Spinal cord (tissue), 10 donors: Measurements from ENCODE around the gene ADAT3. TPM values are rescaled to one million over a fixed set of nuclear protein-coding genes. Genes with fewer than 3 reads are reported as not detected.

Experiments
- DNase-seq, 6 donors: peaks; one replicate each; pipeline versions ENCODE4 v3.0.0 to v3.0.0-alpha.2; 2013 to 2015; ENCODE audit warnings: low spot score in 6 of 6, low read depth in 4 of 6
- H3K27ac ChIP-seq: one replicate; pipeline ENCODE4 v1.5.1; 2013; ENCODE audit warnings: low read depth, low read length, control low read depth
- H3K27me3 ChIP-seq: one replicate; pipeline ENCODE4 v1.6.1; 2013; ENCODE audit warnings: low read length; ENCODE audit not compliant: control insufficient read depth, insufficient read depth
- H3K36me3 ChIP-seq: one replicate; pipeline ENCODE4 v1.6.1; 2013; ENCODE audit warnings: low read length; ENCODE audit not compliant: control insufficient read depth, insufficient read depth
- H3K4me1 ChIP-seq: one replicate; pipeline ENCODE4 v1.6.1; 2013; ENCODE audit warnings: low read length; ENCODE audit not compliant: control insufficient read depth, insufficient read depth
- H3K4me3 ChIP-seq: one replicate; pipeline ENCODE4 v1.5.1; 2013; ENCODE audit warnings: low read depth, low read length, control low read depth
- H3K9me3 ChIP-seq: one replicate; pipeline ENCODE4 v1.6.1; 2013; ENCODE audit warnings: low read length; ENCODE audit not compliant: control insufficient read depth, insufficient read depth
- WGBS: methylation state at CpG from one replicate; pipeline ENCODE4 v1.1.5; 2013; ENCODE audit warnings: missing lambda C conversion rate; ENCODE audit not compliant: insufficient coverage; 5-methylcytosine and 5-hydroxymethylcytosine counted together
- polyA plus RNA-seq, 2 donors: library from polyadenylated mRNA; unstranded; fragments of 120-200 nt; gene quantifications; one replicate each; pipeline ENCODE4 v1.2.1, GENCODE V29; 2013; ENCODE audit not compliant: insufficient read length in 2 of 2
- total RNA-seq, 2 donors: library from RNA; depleted of rRNA in 1 of 2; stranded (reverse); fragments of 120-200 nt in 1 of 2; fragments of >200 nt in 1 of 2; gene quantifications; one replicate each; pipeline versions ENCODE4 v1.2.3 to v1.2.4, GENCODE V29; 2013 to 2014
- donor health status: healthy.

The ADAT3 gene
- total and polyA plus RNA-seq, 4 donors, result 1.5 to 7.9 (median 4.4) TPM

- H3K27ac ChIP-seq, result no peak overlapping the region
- DNase-seq, result no peak
- no peaks in the 10 kb centered on the region for H3K27me3 ChIP-seq
- WGBS, result 81% methylated on average over 11 of the region's 13 CpGs
- H3K4me1 ChIP-seq, result peaks cover 43% of the 10 kb centered on the region
- H3K9me3 ChIP-seq, result no peaks in the 10 kb centered on the region
- no peak overlapping the region for H3K4me3 ChIP-seq
- peaks cover 78% of the 10 kb centered on the region for H3K36me3 ChIP-seq
These were observed 5.9 kb downstream of the ADAT3 start for GRCh38 chr19:1911098-1911497.

- no peak for DNase-seq
- Histone ChIP-seq H3K36me3 (peaks cover 79% of the 10 kb centered on the region), H3K4me1 (peaks cover 34% of the 10 kb centered on the region), H3K9me3 (no peaks in the 10 kb centered on the region), H3K4me3 (no peak overlapping the region), H3K27ac (no peak overlapping the region), H3K27me3 (no peaks in the 10 kb centered on the region)
- 95% methylated on average over 37 of the region's 37 CpGs for WGBS
These were observed 6.8 kb downstream of the ADAT3 start for GRCh38 chr19:1911995-1912394.

GRCh38 chr19:1912760-1913505, 7.7 kb downstream of the ADAT3 start:
- 97% methylated on average over 77 of the region's 77 CpGs for WGBS
- Histone ChIP-seq H3K27ac (no peak overlapping the region), H3K4me3 (no peak overlapping the region), H3K9me3 (no peaks in the 10 kb centered on the region), H3K27me3 (no peaks in the 10 kb centered on the region), H3K4me1 (peaks cover 24% of the 10 kb centered on the region), H3K36me3 (peaks cover 79% of the 10 kb centered on the region)
- DNase-seq, result no peak

GRCh38 chr19:1913781-1914577, 8.8 kb downstream of the ADAT3 start:
- H3K4me3 ChIP-seq, result no peak overlapping the region

GRCh38 chr19:1914826-1915341, 9.7 kb downstream of the ADAT3 start:
- 96% methylated on average over 23 of the region's 23 CpGs for WGBS

More at GRCh38 chr19:1913781-1914577, 8.8 kb downstream of the ADAT3 start:
- DNase-seq, result no peak
- Histone ChIP-seq H3K36me3 (peaks cover 84% of the 10 kb centered on the region), H3K27me3 (no peaks in the 10 kb centered on the region), H3K9me3 (no peaks in the 10 kb centered on the region), H3K4me1 (peaks cover 15% of the 10 kb centered on the region), H3K27ac (no peak overlapping the region)
- WGBS, result 90% methylated on average over 22 of the region's 23 CpGs

GRCh38 chr19:1917146-1917545, 11.9 kb downstream of the ADAT3 start:
- H3K27ac ChIP-seq, result no peak overlapping the region

More at GRCh38 chr19:1914826-1915341, 9.7 kb downstream of the ADAT3 start:
- DNase-seq, result no peak
- H3K9me3 ChIP-seq, result no peaks in the 10 kb centered on the region
- H3K27ac ChIP-seq, result no peak overlapping the region
- H3K4me1 ChIP-seq, result peaks cover 6% of the 10 kb centered on the region
- no peaks in the 10 kb centered on the region for H3K27me3 ChIP-seq
- peaks cover 84% of the 10 kb centered on the region for H3K36me3 ChIP-seq
- H3K4me3 ChIP-seq, result no peak overlapping the region

GRCh38 chr19:1917926-1918325, 12.7 kb downstream of the ADAT3 start:
- Histone ChIP-seq H3K27me3 (no peaks in the 10 kb centered on the region), H3K4me3 (no peak overlapping the region), H3K36me3 (peaks cover 94% of the 10 kb centered on the region), H3K4me1 (peaks cover 3% of the 10 kb centered on the region), H3K27ac (no peak overlapping the region), H3K9me3 (no peaks in the 10 kb centered on the region)
- WGBS, result 97% methylated on average over 25 of the region's 25 CpGs
- no peak for DNase-seq

More at GRCh38 chr19:1917146-1917545, 11.9 kb downstream of the ADAT3 start:
- WGBS, result 89% methylated on average over 17 of the region's 17 CpGs
- no peaks in the 10 kb centered on the region for H3K9me3 ChIP-seq
- peaks cover 3% of the 10 kb centered on the region for H3K4me1 ChIP-seq
- peaks cover 94% of the 10 kb centered on the region for H3K36me3 ChIP-seq
- no peaks in the 10 kb centered on the region for H3K27me3 ChIP-seq
- DNase-seq, result no peak
- H3K4me3 ChIP-seq, result no peak overlapping the region

GRCh38 chr19:1918975-1919374, 13.8 kb downstream of the ADAT3 start:
- no peak overlapping the region for H3K4me3 ChIP-seq
- H3K4me1 ChIP-seq, result peaks cover 3% of the 10 kb centered on the region
- H3K36me3 ChIP-seq, result peaks cover 94% of the 10 kb centered on the region
- no peak for DNase-seq
- no peaks in the 10 kb centered on the region for H3K27me3 ChIP-seq
- no peak overlapping the region for H3K27ac ChIP-seq
- no peaks in the 10 kb centered on the region for H3K9me3 ChIP-seq
- WGBS, result 95% methylated on average over 25 of the region's 28 CpGs

GRCh38 chr19:1920644-1921043, 15.4 kb downstream of the ADAT3 start:
- Histone ChIP-seq H3K27me3 (no peaks in the 10 kb centered on the region), H3K36me3 (peaks cover 96% of the 10 kb centered on the region), H3K4me3 (no peak overlapping the region), H3K9me3 (no peaks in the 10 kb centered on the region), H3K4me1 (peaks cover 3% of the 10 kb centered on the region), H3K27ac (no peak overlapping the region)
- WGBS, result 89% methylated on average over 19 of the region's 19 CpGs
- DNase-seq, result no peak
